NT2/D1 (cell line): Measurements from ENCODE around the gene CIAO2B.

Experiments
- SUZ12 ChIP-seq: IDR thresholded peaks from 2 replicates; pipeline ENCODE4 v1.6.1; 2011; ENCODE audit not compliant: insufficient read length, insufficient read depth; ENCODE audit errors: extremely low read depth
- YY1 ChIP-seq: IDR thresholded peaks from 2 replicates; pipeline ENCODE4 v1.6.1; 2011; ENCODE audit not compliant: insufficient read length, insufficient read depth
- ZNF274 ChIP-seq: IDR thresholded peaks from 2 replicates; pipeline ENCODE4 v1.6.1; 2011; ENCODE audit warnings: mild to moderate bottlenecking, low read depth, low read length

DNA sequence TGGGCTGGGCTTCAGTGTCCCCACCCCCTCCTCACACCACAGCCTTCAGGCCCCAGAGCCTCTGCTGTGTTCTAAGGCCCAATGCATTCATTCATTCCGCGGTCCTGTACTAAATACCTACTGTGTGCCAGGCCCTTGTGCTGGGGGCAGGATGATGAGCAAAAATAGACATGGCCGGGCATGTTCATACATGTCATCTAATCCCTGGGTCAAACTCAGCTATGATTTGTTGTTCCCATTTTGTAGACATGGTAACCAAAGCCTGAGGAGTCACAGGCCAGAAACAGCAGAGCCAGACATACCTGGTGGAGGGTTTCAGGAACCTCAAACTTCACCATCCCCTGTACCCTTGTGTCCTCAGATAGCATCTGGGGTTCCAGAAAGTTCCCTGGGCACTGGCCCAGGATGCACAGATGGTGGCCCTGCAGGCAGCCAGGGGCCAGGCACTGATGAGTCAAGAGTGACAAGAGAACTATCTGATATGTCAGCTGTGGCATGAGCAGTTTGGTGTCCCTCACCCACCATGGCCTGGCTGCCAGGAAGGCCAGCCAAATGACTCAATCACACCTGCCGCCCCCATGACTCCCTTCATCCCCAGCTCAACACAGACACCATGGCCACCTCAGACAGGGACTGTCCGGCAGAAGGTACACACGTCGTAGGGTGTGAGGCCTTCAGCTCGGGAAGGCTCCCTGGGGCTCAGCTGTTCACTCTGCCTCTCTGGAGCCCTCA is 6.1 kb downstream of the CIAO2B start:
- TF ChIP-seq ZNF274 (no peak), SUZ12 (no peak), YY1 (no peak)
